Measurements from ENCODE around the gene LRP1.

Gene LRP1

GRCh38 chr12:57142727-57143126 is 14.4 kb downstream of the LRP1 start:
- ATAC-seq = no peak
- no peak for TF ChIP-seq BACH2 (CRISPR knock-in tag; IDR thresholded peaks at IDR 0.05; ENCODE audit: borderline replicate concordance)
- TF ChIP-seq ISL1 (CRISPR knock-in tag; IDR thresholded peaks at IDR 0.05) = no peak
- TF ChIP-seq TSHZ2 (CRISPR knock-in tag; IDR thresholded peaks at IDR 0.05) = no peak

GRCh38 chr12:57143454-57143853 is 15.2 kb downstream of the LRP1 start:
- TF ChIP-seq CSRNP3 (CRISPR knock-in tag; IDR thresholded peaks at IDR 0.05) = no peak
- no peak for TF ChIP-seq ZNF8 (CRISPR knock-in tag; IDR thresholded peaks at IDR 0.05)
- no peak for TF ChIP-seq BACH2 (CRISPR knock-in tag; IDR thresholded peaks at IDR 0.05; ENCODE audit: borderline replicate concordance)
- TF ChIP-seq RARB (CRISPR knock-in tag; IDR thresholded peaks at IDR 0.05) = no peak
- no peak for ATAC-seq

- TF ChIP-seq ISL1 (CRISPR knock-in tag; IDR thresholded peaks at IDR 0.05) = no peak
- TF ChIP-seq PPARA (CRISPR knock-in tag; IDR thresholded peaks at IDR 0.05; ENCODE audit: borderline replicate concordance) = no peak
- no peak for TF ChIP-seq ZFP30 (CRISPR knock-in tag; IDR thresholded peaks at IDR 0.05)
- TF ChIP-seq CREB5 (CRISPR knock-in tag; IDR thresholded peaks at IDR 0.05; ENCODE audit: low read depth) = no peak
- TF ChIP-seq CSRNP3 (CRISPR knock-in tag; IDR thresholded peaks at IDR 0.05) = no peak
- no peak for TF ChIP-seq BACH2 (CRISPR knock-in tag; IDR thresholded peaks at IDR 0.05; ENCODE audit: borderline replicate concordance)
- no peak for TF ChIP-seq ESRRG (CRISPR knock-in tag; IDR thresholded peaks at IDR 0.05)
- no peak for TF ChIP-seq ZFP3 (CRISPR knock-in tag; IDR thresholded peaks at IDR 0.05)
- TF ChIP-seq OSR1 (CRISPR knock-in tag; IDR thresholded peaks at IDR 0.05) = no peak
- no peak for TF ChIP-seq TOX (CRISPR knock-in tag; IDR thresholded peaks at IDR 0.05; ENCODE audit: borderline replicate concordance)
- TF ChIP-seq GLIS3 (CRISPR knock-in tag; IDR thresholded peaks at IDR 0.05) = no peak
- TF ChIP-seq RARB (CRISPR knock-in tag; IDR thresholded peaks at IDR 0.05) = no peak
- no peak for TF ChIP-seq POU6F1 (CRISPR knock-in tag; IDR thresholded peaks at IDR 0.05; ENCODE audit: borderline replicate concordance, low read depth)
- TF ChIP-seq PATZ1 (CRISPR knock-in tag; IDR thresholded peaks at IDR 0.05; ENCODE audit: borderline replicate concordance) = no peak
- no peak for TF ChIP-seq SNAI2 (CRISPR knock-in tag; IDR thresholded peaks at IDR 0.05)
- ATAC-seq = no peak
Observed at GRCh38 chr12:57145460-57146059, 17.3 kb downstream of the LRP1 start.
